Epidermal melanocyte (primary cell): Measurements from ENCODE around the gene RIC3.

Source experiments
- DNase-seq: peaks from one replicate; pipeline ENCODE4 v3.0.0; 2011; ENCODE audit warnings: low spot score; ENCODE audit not compliant: insufficient read length

RIC3 gene

GRCh38 chr11:8067929-8068575, 100.8 kb downstream of the RIC3 start:
- no peak for DNase-seq

GRCh38 chr11:8067567-8067928, 101.3 kb downstream of the RIC3 start:
- DNase-seq = no peak

DNA sequence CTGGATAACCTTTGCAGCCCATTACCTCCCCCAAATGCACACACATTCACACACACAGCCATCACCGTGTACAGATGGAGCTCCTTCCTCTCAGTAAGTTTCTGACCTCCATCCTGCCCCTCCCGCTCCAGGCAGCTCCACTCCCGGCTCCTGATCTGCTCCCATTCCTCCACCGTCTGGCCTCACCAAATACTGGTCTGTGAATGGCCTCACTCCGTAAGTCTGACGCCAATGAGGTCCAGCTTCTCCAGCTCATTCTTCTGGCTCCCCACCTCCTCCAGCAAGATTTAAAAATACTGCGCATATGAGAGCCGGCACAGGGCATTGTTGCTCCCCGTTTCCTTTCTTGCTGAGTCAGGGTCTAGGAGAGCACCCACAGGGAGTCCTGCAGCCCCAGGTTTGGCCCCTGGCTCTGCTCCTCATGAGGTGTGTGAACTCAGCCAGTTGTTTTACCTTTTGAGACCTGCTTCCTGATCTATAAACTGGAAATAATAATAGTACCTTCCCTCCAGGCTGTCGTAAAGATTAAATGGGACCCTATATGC, 101.8 kb downstream of the RIC3 start:
- no peak for DNase-seq

DNA sequence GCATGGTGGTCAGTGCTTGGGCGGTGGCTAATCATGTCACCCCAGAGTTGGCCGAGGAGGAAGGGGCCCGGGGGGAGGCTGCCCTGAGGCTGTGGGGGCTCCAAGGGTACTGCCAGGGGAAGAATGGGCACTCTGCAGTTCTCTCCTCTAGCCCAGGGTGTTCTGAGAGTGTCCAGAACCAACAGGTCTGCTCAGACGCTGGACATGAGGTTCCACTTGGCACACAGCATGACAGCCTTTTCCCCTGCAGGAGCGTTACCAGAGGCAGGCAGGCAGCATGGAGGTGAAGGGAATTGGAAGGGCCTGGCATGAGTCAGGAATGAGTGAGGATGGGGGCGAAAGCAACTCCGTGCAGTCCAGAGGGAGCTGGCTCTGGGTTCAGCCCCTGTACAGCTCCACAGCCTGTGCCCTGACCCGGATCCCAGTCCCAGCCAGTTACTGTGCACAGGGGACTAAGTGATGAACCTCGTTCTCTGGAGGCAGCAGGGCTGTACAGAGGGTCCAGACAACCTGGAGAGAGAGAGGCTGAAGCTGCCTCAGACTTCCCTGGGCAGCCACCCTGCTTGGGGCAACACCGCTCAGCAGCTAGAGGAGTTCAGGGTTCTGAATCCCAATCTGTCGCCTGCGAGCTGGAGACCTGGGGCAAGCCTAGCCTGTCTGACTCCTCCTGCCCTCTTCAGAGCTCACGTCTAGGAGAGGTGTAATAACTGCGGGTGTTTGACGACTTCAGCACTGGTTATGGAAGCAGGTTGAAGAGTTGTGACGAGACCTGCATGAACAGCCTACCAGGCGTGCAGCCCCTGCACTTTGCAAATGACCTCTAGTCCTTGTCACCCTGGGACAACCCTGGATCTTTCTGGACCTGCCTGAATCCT, 102.6 kb downstream of the RIC3 start:
- DNase-seq = no peak

DNA sequence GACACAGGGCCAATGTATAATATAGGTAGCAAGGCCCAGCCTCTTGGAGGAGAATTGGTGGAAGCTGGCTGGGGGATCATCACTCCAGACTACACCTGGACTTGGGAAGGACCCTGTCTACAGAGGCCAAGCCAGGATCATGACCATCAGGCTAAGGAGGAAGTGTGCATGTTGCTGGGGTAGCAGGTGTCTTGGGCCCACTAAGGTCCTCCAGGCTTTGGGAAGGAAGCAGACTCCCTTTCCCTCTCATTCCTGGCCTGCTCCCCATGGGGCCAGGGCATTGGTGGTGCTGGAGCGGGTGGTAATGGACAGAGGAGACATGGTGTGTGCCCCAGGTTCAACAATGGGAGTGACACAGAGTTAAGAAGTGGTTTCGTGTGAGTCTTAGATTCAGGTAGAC, 103.8 kb downstream of the RIC3 start:
- no peak for DNase-seq

GRCh38 chr11:8063324-8063723, 105.5 kb downstream of the RIC3 start:
- DNase-seq = no peak

DNA sequence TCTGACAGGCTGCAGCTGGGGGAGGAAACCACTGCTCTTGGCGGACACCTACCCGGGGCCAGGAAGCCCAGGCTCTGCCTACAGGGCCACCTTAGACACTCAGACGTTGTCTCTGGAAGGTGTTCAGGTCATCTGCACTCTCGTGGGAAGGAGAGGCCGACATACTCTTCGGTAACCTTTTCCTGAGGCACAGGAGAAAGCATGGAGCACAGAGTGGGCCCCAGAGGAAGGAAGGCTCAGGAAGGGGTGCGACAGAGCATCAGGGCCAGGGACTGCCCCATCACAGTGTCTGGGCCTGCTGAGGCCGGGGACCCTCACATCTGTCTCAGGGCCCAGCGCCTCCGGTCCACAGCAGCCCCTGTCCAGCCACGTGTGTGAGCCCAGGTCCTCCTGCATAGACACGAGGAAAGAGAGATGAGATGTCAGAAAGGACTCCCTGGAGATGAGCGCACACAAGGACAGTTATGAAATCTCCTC, 106.0 kb downstream of the RIC3 start:
- DNase-seq = no peak

DNA sequence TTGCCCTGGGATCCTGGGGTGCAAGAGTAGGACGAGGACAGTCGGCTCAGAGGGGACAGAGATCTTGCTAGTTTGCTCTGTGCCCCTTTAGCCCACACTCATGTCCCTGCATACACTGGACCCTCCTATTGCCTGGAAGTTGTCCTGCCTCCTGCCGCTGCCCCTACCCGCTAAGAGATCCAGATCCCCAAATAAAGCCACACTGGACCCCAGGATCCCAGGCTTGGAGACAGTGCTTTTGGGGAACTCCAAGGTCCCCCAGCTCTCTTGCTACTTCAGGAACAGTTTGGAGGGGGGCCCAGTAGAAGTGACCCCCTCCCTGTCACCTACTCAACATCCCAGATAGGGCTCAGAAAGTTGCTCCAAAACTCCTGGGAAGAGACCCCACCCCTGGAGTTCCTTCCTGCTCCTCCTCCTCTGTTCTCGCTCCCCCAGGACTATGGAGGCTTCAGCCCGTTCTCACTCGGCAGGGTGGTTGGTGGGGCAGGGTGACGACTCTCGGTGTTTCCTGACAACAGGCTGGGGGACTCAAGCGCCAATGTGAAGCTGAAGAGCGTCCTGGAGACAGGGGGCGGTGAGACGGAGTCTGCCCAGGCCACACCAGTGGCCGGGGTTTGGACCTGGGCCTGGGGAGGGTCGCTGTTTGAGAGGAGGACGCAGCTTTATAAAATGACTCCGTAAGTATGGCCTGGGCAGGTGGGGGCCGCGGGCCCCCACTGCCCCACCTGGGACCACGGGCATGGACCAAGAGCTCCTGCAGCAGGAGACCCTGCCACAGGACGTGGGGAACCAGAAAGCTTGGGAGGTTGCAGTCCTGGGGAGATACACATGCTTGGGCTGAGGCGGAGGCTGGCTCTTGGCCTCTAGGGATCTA, 107.0 kb downstream of the RIC3 start:
- no peak for DNase-seq

- DNase-seq = no peak
Measured at GRCh38 chr11:8060801-8061554, 107.8 kb downstream of the RIC3 start.

DNA sequence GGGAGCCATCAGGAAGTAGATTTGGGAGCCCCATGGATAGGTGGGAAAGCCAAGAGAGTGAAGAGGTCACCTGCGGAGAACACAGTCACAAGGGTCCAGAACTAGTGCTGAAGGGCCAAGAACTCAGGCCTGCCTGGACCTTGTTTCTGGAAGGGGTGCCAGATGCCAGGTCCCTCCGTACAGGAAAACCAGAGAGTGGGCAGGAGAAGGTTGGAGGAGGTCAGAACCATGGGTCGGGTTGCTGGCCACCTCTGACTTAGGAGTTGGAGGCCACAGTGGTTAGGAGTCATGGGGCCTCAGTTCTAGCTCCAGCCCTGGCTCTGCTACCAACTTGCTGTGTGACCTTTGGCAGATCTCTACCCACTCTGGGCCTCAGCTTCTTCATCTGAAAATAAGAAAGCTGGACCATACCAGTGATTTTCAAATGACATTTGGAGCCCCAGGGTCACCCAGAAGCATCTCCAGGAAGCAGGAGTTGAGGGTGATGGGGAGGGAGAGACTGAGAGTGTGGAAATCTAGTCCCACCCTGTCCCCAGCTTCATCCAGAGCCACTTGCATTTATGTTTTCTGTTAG, 108.6 kb downstream of the RIC3 start:
- no peak for DNase-seq

GRCh38 chr11:8059571-8060011, 109.2 kb downstream of the RIC3 start:
- DNase-seq = no peak

DNA sequence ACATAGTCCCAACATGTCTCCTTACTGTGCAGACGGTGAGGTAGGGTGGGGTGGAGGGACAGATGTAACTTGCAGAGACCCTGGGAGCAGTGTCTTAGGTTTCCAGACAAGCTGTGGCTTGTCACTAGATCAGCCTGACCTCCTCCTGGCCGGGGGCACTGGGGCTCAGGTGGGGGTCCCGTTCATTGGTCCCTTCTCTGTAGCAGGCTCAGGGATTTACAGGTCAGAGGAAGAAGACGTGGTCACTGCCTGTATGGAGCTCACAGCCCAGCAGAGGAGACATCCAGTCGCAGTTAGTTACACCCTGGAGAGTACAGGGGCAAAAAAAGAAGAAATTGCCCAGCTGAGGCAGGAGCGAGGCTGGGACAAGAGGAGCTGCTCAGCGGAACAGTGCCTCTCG, 109.8 kb downstream of the RIC3 start:
- no peak for DNase-seq

- no peak for DNase-seq
Measured at GRCh38 chr11:8058216-8058615, 110.6 kb downstream of the RIC3 start.

GRCh38 chr11:8056810-8057463, 111.9 kb downstream of the RIC3 start:
- no peak for DNase-seq
